ENCODE measurements around the gene TEN1. TPM values are rescaled to one million over a fixed set of nuclear protein-coding genes. Genes with fewer than 3 reads are reported as not detected.

The TEN1 gene
- total and polyA plus RNA-seq, 2 of the 4 experiments (the other 2 are of a cell fraction): 14.7 to 17.9 TPM

DNA sequence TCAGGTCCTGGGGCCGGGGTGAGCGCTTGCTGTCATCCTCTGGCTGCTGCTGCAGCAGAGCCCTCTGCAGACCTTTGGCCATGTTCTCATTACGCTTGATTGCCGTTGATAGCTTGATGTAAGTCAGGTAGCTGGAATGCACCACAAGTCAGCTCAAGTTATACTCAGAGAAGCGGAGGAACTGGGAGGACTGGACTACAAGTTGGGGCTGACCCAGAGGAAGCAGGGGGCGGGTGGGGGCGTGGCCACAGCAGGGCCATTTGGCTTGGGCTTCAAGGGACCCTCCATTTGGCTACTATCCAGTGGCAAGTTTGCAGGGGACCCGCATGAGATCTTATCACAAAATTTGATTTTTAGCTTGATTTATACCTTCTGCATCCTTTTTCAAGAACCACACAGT, 67.0 kb downstream of the TEN1 start:
- no peak overlapping the region for H2BK15ac ChIP-seq (ENCODE audit: low read depth, low read length)
- no peaks in the 10 kb centered on the region for H3K4me1 ChIP-seq (ENCODE audit: control insufficient read depth, insufficient read depth, low read length)
- no peak overlapping the region for H3K27ac ChIP-seq (ENCODE audit: insufficient read depth, low read length)
- H2BK120ac ChIP-seq (ENCODE audit: low read depth, low read length): no peak overlapping the region
- H4K91ac ChIP-seq (ENCODE audit: insufficient read depth, low read depth, low read length): no peak overlapping the region
- BruUV-seq (replicated peaks): no TSS peak
- no peak overlapping the region for H3K18ac ChIP-seq (ENCODE audit: low read depth, low read length)
- H3K14ac ChIP-seq (replicated peaks; ENCODE audit: low read depth, low read length): no peak overlapping the region
- intact Hi-C loops (cut with micrococcal nuclease) (no loop called here), in situ Hi-C loops (cut with MboI; ENCODE audit: low sequenced_read_pairs) (no loop called here), dilution Hi-C loops (cut with HindIII; ENCODE audit: low sequenced_read_pairs, unreplicated experiment) (no loop called here)
- 100% methylated on average over 2 of the region's 8 CpGs; no CpG with 5 or more reads in 1 of the 2 experiments for WGBS, 2 experiments (ENCODE audit: extremely low coverage in 2 of 2, insufficient read length in 1 of 2)
- H2BK20ac ChIP-seq (ENCODE audit: low read depth, low read length): no peak overlapping the region
- no peaks in the 10 kb centered on the region for H3K27me3 ChIP-seq (ENCODE audit: control insufficient read depth, insufficient read depth, low read length)
- no peak overlapping the region for H3K4ac ChIP-seq (ENCODE audit: low read depth, low read length)
- H2AK9ac ChIP-seq (replicated peaks; ENCODE audit: low read depth, low read length, poor library complexity): no peak overlapping the region
- H3K79me1 ChIP-seq (ENCODE audit: low read depth in 1 of 2, low read length in 2 of 2): peaks cover 11 to 41% of the 10 kb centered on the region in 2 experiments; a peak in 3 of 4 replicates
- no peak overlapping the region for H2BK5ac ChIP-seq (ENCODE audit: low read depth, low read length, poor library complexity, severe bottlenecking)
- H3K56ac ChIP-seq (ENCODE audit: extremely low read depth, insufficient read depth, low read length): no peak overlapping the region
- peaks cover 80% of the 10 kb centered on the region for H3K36me3 ChIP-seq (ENCODE audit: control insufficient read depth, insufficient read depth, low read length)
- H2AFZ ChIP-seq (replicated peaks; ENCODE audit: low read length, poor library complexity): no peak overlapping the region
- TF ChIP-seq RFX5 (IDR thresholded peaks at IDR 0.05; ENCODE audit: low read depth, low read length) (no peak), MAZ (IDR thresholded peaks at IDR 0.05; ENCODE audit: borderline replicate concordance, low read depth, low read length) (no peak), POLR2A (IDR thresholded peaks at IDR 0.05; ENCODE audit: low read depth, low read length) (no peak), FOS (IDR thresholded peaks at IDR 0.05; ENCODE audit: low read depth, low read length) (no peak), CEBPB (IDR thresholded peaks at IDR 0.05; ENCODE audit: low read depth, low read length) (no peak), RAD21 (IDR thresholded peaks at IDR 0.05; ENCODE audit: low read length) (no peak), RCOR1 (IDR thresholded peaks at IDR 0.05; ENCODE audit: insufficient replicate concordance, low read length) (no peak), SMC3 (IDR thresholded peaks at IDR 0.05; ENCODE audit: low read depth, low read length) (no peak), MXI1 (IDR thresholded peaks at IDR 0.05; ENCODE audit: borderline replicate concordance, low read depth, low read length) (no peak), NFE2L2 (IDR thresholded peaks at IDR 0.05; ENCODE audit: low read depth, low read length) (no peak), BHLHE40 (IDR thresholded peaks at IDR 0.05; ENCODE audit: low read depth, low read length) (no peak), CHD1 (IDR thresholded peaks at IDR 0.05; ENCODE audit: low read depth, low read length) (no peak), MAFK (IDR thresholded peaks at IDR 0.05; ENCODE audit: low read depth, low read length) (no peak)
- TF ChIP-seq, protein P1, sequence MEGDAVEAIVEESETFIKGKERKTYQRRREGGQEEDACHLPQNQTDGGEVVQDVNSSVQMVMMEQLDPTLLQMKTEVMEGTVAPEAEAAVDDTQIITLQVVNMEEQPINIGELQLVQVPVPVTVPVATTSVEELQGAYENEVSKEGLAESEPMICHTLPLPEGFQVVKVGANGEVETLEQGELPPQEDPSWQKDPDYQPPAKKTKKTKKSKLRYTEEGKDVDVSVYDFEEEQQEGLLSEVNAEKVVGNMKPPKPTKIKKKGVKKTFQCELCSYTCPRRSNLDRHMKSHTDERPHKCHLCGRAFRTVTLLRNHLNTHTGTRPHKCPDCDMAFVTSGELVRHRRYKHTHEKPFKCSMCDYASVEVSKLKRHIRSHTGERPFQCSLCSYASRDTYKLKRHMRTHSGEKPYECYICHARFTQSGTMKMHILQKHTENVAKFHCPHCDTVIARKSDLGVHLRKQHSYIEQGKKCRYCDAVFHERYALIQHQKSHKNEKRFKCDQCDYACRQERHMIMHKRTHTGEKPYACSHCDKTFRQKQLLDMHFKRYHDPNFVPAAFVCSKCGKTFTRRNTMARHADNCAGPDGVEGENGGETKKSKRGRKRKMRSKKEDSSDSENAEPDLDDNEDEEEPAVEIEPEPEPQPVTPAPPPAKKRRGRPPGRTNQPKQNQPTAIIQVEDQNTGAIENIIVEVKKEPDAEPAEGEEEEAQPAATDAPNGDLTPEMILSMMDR (conservative IDR thresholded peaks at IDR 0.05; ENCODE audit: low read depth, low read length): no peak
- TF ChIP-seq, protein P2, sequence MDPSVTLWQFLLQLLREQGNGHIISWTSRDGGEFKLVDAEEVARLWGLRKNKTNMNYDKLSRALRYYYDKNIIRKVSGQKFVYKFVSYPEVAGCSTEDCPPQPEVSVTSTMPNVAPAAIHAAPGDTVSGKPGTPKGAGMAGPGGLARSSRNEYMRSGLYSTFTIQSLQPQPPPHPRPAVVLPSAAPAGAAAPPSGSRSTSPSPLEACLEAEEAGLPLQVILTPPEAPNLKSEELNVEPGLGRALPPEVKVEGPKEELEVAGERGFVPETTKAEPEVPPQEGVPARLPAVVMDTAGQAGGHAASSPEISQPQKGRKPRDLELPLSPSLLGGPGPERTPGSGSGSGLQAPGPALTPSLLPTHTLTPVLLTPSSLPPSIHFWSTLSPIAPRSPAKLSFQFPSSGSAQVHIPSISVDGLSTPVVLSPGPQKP (IDR thresholded peaks at IDR 0.05; ENCODE audit: borderline replicate concordance, low read depth, low read length): no peak
- TF ChIP-seq, protein P3, sequence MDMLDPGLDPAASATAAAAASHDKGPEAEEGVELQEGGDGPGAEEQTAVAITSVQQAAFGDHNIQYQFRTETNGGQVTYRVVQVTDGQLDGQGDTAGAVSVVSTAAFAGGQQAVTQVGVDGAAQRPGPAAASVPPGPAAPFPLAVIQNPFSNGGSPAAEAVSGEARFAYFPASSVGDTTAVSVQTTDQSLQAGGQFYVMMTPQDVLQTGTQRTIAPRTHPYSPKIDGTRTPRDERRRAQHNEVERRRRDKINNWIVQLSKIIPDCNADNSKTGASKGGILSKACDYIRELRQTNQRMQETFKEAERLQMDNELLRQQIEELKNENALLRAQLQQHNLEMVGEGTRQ (IDR thresholded peaks at IDR 0.05; ENCODE audit: low read depth, low read length): no peak
- H4K20me1 ChIP-seq (ENCODE audit: insufficient read depth, low read length): peaks cover 6% of the 10 kb centered on the region; the same call in 1 of the 2 replicates
- H3K9ac ChIP-seq (ENCODE audit: low read depth, low read length): no peak overlapping the region
- POLR2A ChIA-PET (ENCODE audit: unreplicated experiment): no interaction called here
- H3K23ac ChIP-seq (ENCODE audit: low read depth, low read length): no peak overlapping the region
- H3K9me1 ChIP-seq (ENCODE audit: insufficient read depth, low read length): peaks cover 10% of the 10 kb centered on the region; the same call in 1 of the 2 replicates
- ATAC-seq (ENCODE audit: low read depth) (no peak), DNase-seq (no peak)
- CTCF ChIA-PET: no interaction called here
- H3K4me2 ChIP-seq (ENCODE audit: low read depth, low read length): no peak overlapping the region
- no peak overlapping the region for H4K8ac ChIP-seq (ENCODE audit: low read depth in 2 of 2, low read length in 2 of 2)
- H2AK5ac ChIP-seq (ENCODE audit: low read depth, low read length): no peak overlapping the region
- H3K9me3 ChIP-seq (ENCODE audit: control insufficient read depth, insufficient read depth, low read length): no peaks in the 10 kb centered on the region
- H3K4me3 ChIP-seq (ENCODE audit: insufficient read depth, low read depth, low read length): no peak overlapping the region
- H4K5ac ChIP-seq (ENCODE audit: low read depth, low read length): no peak overlapping the region
